Cardiac septum (tissue), 1 donor: Measurements from ENCODE around the gene CLVS2. TPM values are rescaled to one million over a fixed set of nuclear protein-coding genes. Genes with fewer than 3 reads are reported as not detected.

Experiments
- DNase-seq: peaks from one replicate; pipeline ENCODE4 v3.0.0-alpha.2; 2020; ENCODE audit warnings: low spot score
- intact Hi-C: fragments of 100-400 bp; cut with DNase I; formaldehyde crosslinking; loops from one replicate; pipeline ENCODE4 v1.14.0; 2022
- total RNA-seq: library from RNA; stranded (reverse); fragmentation: NEBNext Ultra II Directional; extraction: Animal tissue kit (Norgen Biotek cat#: 25700); gene quantifications from one replicate; pipeline ENCODE4 v1.2.1, GENCODE V29; 2021
- donor health status: DM: no; HTN: no; CAD: no.

CLVS2 gene
- total RNA-seq, 1 donor from 2014 or later: not detected

- intact Hi-C loops: no loop called here
- DNase-seq: no peak
Measured at GRCh38 chr6:123116370-123116769, 120.3 kb downstream of the CLVS2 start.

GRCh38 chr6:123117145-123117908 is 121.3 kb downstream of the CLVS2 start:
- DNase-seq: no peak
- intact Hi-C loops: no loop called here

GRCh38 chr6:123118811-123119210 is 122.8 kb downstream of the CLVS2 start:
- intact Hi-C loops: no loop called here
- DNase-seq: no peak

Other genes starting within 250 kb of the CLVS2 start
- gene FABP7, start 216.5 kb upstream of the CLVS2 start, total RNA-seq: not detected
- gene SMPDL3A, start 207.0 kb upstream of the CLVS2 start, total RNA-seq: 2.6 TPM